HepG2 (cell line): ENCODE measurements around the gene LBR.

ENCODE experiments used
- ASH2L ChIP-seq: fragments of 300-600, 200-600 bp; sonication (generic); IDR thresholded peaks from 2 replicates; pipeline ENCODE4 v1.7.0; 2017; ENCODE audit warnings: low read depth, mild to moderate bottlenecking, moderate library complexity, mixed read lengths, low read length; ENCODE audit not compliant: insufficient read length
- FOXJ3 ChIP-seq: sonication (generic); formaldehyde crosslinking; IDR thresholded peaks from 2 replicates; pipeline ENCODE4 v1.4.0; 2020; ENCODE audit warnings: missing genetic modification reagents, mild to moderate bottlenecking, borderline replicate concordance
- POLR2A ChIP-seq, 2 experiments: IDR thresholded peaks; 2 replicates each; pipeline ENCODE4 v1.6.1; 2011; ENCODE audit warnings: low read depth in 2 of 2, low read length in 2 of 2, mild to moderate bottlenecking in 1 of 2, moderate library complexity in 1 of 2; ENCODE audit not compliant: insufficient read depth in 1 of 2

GRCh38 chr1:225418059-225418458 lies 9.8 kb downstream of the LBR start:
- TF ChIP-seq FOXJ3 (CRISPR knock-in tag), result no peak
- no peak for TF ChIP-seq ASH2L
- TF ChIP-seq POLR2A (IDR thresholded peaks at IDR 0.05; ENCODE audit: insufficient read depth in 1 of 2, low read depth in 2 of 2, low read length in 2 of 2), result no peak
